Posterior vena cava (tissue), 2 donors: ENCODE data around the gene TMCC1. TPM values are rescaled to one million over a fixed set of nuclear protein-coding genes. Genes with fewer than 3 reads are reported as not detected.
"Not testable (repeated sequence)": the region's sequence is repeated elsewhere in the genome, so short reads cannot be mapped to it uniquely, and the experiment has no call there.

ENCODE experiments used
- DNase-seq: peaks from one replicate; pipeline ENCODE4 v3.0.0-alpha.2; 2020; ENCODE audit warnings: low spot score
- intact Hi-C, 2 donors: fragments of 100-400 bp; cut with DNase I; formaldehyde crosslinking; loops; one replicate each; pipeline versions ENCODE4 v1.14.1 to v1.14.2; 2022 to 2023
- total RNA-seq, 2 donors: library from RNA; stranded (reverse); fragmentation: NEBNext Ultra II Directional; extraction: Animal tissue kit (Norgen Biotek cat#: 25700); gene quantifications; one replicate each; pipeline ENCODE4 v1.2.1, GENCODE V29; 2021
- donor health status: DM: yes; HTN: yes; CAD: no.
- donor health status: DM: yes; HTN: yes; CAD: no.

Gene TMCC1
- total RNA-seq, 2 donors from 2014 or later: 38.4 to 47.7 TPM

- intact Hi-C loops: no loop called here
- no peak for DNase-seq
These were observed 39.1 kb downstream of the TMCC1 start for GRCh38 chr3:129854460-129854859.

GRCh38 chr3:129845956-129846355, 47.6 kb downstream of the TMCC1 start:
- no peak for DNase-seq
- intact Hi-C loops: no loop called here

- DNase-seq: no peak
- intact Hi-C loops: no loop called here
These were observed 52.7 kb downstream of the TMCC1 start for GRCh38 chr3:129840707-129841360.

- intact Hi-C loops: loop anchor here in 1 of 2 donors (10.0 kb wide), 1 partner anchor 203 kb away; no protein-coding TSS in a partner anchor
- no peak for DNase-seq
These were observed 55.4 kb downstream of the TMCC1 start for GRCh38 chr3:129838086-129838485.

- DNase-seq: no peak
- intact Hi-C loops: loop anchor here in 1 of 2 donors (10.0 kb wide), 1 partner anchor 202 kb away; no protein-coding TSS in a partner anchor
These were observed 56.4 kb downstream of the TMCC1 start for GRCh38 chr3:129837065-129837642.

- intact Hi-C loops: loop anchor here in 1 of 2 donors (10.0 kb wide), 1 partner anchor 202 kb away; no protein-coding TSS in a partner anchor
- no peak for DNase-seq
These were observed 57.0 kb downstream of the TMCC1 start for GRCh38 chr3:129836381-129837064.

- intact Hi-C loops: loop anchor here in 1 of 2 donors (10.0 kb wide), 1 partner anchor 200 kb away; no protein-coding TSS in a partner anchor
- no peak for DNase-seq
These were observed 58.3 kb downstream of the TMCC1 start for GRCh38 chr3:129835198-129835597.

GRCh38 chr3:129834580-129834979, 58.9 kb downstream of the TMCC1 start:
- intact Hi-C loops: loop anchor here in 1 of 2 donors (10.0 kb wide), 1 partner anchor 200 kb away; no protein-coding TSS in a partner anchor
- DNase-seq: no peak

GRCh38 chr3:129831942-129832341, 61.6 kb downstream of the TMCC1 start:
- intact Hi-C loops: loop anchor here in 1 of 2 donors (10.0 kb wide), 1 partner anchor 197 kb away; no protein-coding TSS in a partner anchor

GRCh38 chr3:129831503-129831902, 62.0 kb downstream of the TMCC1 start:
- intact Hi-C loops: loop anchor here in 1 of 2 donors (10.0 kb wide), 1 partner anchor 197 kb away; no protein-coding TSS in a partner anchor
- no peak for DNase-seq

More at GRCh38 chr3:129831942-129832341, 61.6 kb downstream of the TMCC1 start:
- not testable (repeated sequence) for DNase-seq

- DNase-seq: no peak
- intact Hi-C loops: loop anchor here (5.0 to 10.0 kb wide), 3 partner anchors 177 to 345 kb away; no protein-coding TSS in a partner anchor
These were observed 63.9 kb downstream of the TMCC1 start for GRCh38 chr3:129829640-129830039.

- no peak for DNase-seq
- intact Hi-C loops: loop anchor here in 1 of 2 donors (5.0 to 10.0 kb wide), 2 partner anchors 175 to 343 kb away; no protein-coding TSS in a partner anchor
These were observed 65.7 kb downstream of the TMCC1 start for GRCh38 chr3:129827765-129828164.

- intact Hi-C loops: loop anchor here in 1 of 2 donors (5.0 to 10.0 kb wide), 2 partner anchors 173 to 340 kb away; no protein-coding TSS in a partner anchor
- no peak for DNase-seq
These were observed 68.5 kb downstream of the TMCC1 start for GRCh38 chr3:129824926-129825541.

- no peak for DNase-seq
- intact Hi-C loops: loop anchor here in 1 of 2 donors (10.0 kb wide), 1 partner anchor 338 kb away; no protein-coding TSS in a partner anchor
These were observed 70.8 kb downstream of the TMCC1 start for GRCh38 chr3:129822679-129823078.

GRCh38 chr3:129822241-129822640, 71.3 kb downstream of the TMCC1 start:
- no peak for DNase-seq
- intact Hi-C loops: loop anchor here in 1 of 2 donors (10.0 kb wide), 1 partner anchor 337 kb away; no protein-coding TSS in a partner anchor

GRCh38 chr3:129820587-129820986, 72.9 kb downstream of the TMCC1 start:
- DNase-seq: no peak
- intact Hi-C loops: loop anchor here in 1 of 2 donors (10.0 kb wide), 1 partner anchor 336 kb away; no protein-coding TSS in a partner anchor

- no peak for DNase-seq
- intact Hi-C loops: no loop called here
These were observed 80.9 kb downstream of the TMCC1 start for GRCh38 chr3:129812589-129812988.

GRCh38 chr3:129809297-129809696, 84.2 kb downstream of the TMCC1 start:
- DNase-seq: no peak
- intact Hi-C loops: loop anchor here in 1 of 2 donors (10.0 kb wide), 1 partner anchor 154 kb away; no protein-coding TSS in a partner anchor

- DNase-seq: no peak
- intact Hi-C loops: no loop called here
These were observed 97.4 kb downstream of the TMCC1 start for GRCh38 chr3:129796146-129796545.
